RPMI7951 (cell line): ENCODE measurements around the gene GRK4. TPM values are rescaled to one million over a fixed set of nuclear protein-coding genes. Genes with fewer than 3 reads are reported as not detected.
"Not testable (repeated sequence)": the region's sequence is repeated elsewhere in the genome, so short reads cannot be mapped to it uniquely, and the experiment has no call there.

Experiments
- DNase-seq: peaks from one replicate; pipeline ENCODE4 v3.0.0-alpha.2; 2012; ENCODE audit warnings: low read depth
- total RNA-seq: library from RNA; depleted of rRNA; stranded (reverse); fragments of >200 nt; shearing (Covaris generic); gene quantifications from 2 replicates; pipeline ENCODE4 v1.2.3, GENCODE V29; 2014; rRNA removed

The GRK4 gene
- total RNA-seq: 3.1 and 3.6 TPM in 2 replicates

DNA sequence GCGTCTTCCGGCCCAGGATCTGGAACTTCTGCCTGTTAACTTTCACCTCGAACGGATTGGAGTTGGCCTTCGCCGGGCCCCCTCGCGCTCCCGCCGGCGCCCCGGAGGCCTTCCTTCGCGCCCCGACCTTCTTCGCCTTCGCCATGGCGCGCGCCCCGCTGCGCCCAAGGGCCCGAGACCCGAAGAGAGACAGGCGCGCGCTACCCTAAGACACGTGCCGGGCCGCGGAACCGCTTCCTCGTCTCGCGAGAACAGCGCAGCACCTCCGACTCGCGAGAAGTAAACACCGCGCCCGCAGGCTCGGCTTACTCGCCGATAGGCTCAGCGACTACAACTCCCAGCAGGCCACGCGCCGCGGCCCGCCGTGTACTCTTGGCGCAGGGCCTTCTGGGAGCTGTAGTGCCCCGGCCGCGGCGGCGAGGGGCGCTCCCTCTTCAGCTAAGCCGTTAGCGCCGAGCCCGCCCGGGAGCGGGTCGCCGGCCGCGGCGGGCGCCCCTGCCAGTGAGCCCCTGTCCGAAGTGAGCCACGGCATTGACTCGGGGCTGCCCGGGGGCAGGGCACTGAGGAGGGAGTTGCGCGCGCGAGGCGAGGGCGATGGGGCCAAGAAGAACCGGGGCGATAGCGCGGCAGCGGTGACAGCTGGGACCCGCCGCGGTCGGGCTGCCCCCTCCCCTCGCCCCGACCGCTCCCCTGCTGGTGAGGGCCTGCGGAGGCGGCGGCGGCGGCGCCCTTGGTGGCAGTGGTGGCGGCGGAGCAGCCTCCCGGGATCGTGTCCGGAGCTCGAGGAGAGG, at the start of gene GRK4, which contains the start of gene NOP14:
TSS of gene GRK4 (plus strand) at position 397 of the 791 bp plus-strand sequence. CDS start 500 bp downstream, outside the sequence.
TSS of gene NOP14 (minus strand) at position 232 of the 791 bp plus-strand sequence. CDS start at position 145, 87 bp downstream.
- DNase-seq: peak; percentile 96

DNA sequence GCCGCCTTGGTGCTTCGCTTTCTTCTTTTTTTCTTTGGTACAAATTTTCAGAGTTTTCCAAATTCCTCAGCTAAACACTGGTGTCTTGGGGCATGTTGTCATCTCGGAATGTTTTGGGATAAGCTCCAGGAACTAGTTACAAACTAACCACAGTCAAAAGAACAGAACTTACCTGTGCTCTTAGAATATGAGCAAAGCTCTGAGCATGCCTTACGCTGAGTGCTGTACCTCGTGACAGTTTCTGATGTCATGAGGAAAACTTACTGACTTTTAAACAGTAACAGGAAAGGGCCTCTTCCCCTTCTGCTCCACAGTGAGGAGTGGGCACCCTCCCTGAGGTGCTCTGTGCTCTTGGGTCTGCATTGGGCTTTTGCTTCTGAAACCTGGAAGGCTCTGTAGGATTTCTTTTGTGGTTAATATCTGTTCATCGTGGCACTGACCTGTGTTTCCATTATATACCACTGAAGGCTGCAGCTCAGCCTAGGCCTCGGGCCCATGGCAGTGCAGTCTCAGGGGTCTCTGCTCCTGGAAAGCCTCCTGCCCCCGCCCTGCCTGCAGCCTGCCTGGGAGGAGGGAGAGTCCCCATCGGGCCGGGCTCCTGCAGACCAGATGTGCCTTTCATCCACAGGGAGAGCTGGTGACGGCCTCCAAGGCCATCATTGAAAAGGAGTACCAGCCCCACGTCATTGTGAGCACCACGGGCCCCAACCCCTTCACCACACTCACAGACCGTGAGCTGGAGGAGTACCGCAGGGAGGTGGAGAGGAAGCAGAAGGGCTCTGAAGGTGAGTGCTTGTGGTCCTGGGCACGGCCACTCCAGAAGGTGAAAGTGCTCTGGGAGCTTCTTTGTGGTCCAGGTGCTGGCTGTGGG, 48.9 kb upstream of the GRK4 start:
- DNase-seq: no peak

DNA sequence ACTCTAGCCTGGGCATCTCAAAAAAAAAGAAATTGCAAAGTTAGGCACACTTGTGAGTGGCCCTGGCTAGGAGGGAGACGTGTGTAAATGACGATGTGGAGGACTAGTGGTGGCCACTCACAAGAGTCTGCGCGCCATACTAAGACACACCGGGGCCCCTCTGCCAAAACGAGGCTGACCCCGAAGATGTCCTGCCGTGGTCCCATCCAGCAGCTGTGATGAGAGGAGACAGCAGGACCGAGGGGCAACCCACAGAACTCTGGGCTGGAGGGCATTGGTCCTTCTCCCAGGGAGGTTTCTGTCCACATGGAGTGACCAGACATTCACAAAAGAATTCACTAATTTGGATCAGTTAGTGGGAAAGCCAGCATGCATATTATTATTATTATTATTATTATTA, 47.6 kb upstream of the GRK4 start:
- DNase-seq: no peak

DNA sequence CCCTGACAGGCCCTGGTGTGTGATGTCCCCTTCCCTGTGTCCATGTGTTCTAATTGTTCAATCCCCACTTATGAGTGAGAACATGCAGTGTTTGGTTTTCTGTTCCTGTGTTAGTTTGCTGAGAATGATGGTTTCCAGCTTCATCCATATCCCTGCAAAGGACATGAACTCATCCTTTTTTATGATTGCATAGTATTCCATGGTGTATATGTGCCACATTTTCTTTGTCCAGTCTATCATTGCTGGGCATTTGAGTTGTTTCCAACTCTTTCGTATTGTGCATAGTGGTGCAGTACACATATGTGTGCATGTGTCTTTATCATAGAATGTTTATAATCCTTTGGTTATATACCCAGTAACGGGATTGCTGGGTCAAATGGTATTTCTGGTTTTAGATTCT, 46.7 kb upstream of the GRK4 start:
- not testable (repeated sequence) for DNase-seq

DNA sequence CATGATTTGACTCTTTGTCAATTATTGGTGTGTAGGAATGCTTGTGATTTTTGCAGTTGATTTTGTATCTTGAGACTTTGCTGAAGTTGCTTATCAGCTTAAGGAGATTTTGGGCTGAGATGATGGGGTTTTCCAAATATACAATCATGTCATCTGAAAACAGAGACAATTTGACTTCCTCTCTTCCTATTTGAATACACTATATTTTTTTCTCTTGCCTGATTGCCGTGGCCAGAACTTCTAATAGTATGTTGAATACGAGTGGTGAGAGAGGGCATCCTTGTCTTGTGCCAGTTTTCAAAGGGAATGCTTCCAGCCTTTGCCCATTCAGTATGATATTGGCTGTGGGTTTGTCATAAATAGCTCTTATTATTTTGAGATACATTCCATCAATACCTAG, 45.1 kb upstream of the GRK4 start:
- not testable (repeated sequence) for DNase-seq

DNA sequence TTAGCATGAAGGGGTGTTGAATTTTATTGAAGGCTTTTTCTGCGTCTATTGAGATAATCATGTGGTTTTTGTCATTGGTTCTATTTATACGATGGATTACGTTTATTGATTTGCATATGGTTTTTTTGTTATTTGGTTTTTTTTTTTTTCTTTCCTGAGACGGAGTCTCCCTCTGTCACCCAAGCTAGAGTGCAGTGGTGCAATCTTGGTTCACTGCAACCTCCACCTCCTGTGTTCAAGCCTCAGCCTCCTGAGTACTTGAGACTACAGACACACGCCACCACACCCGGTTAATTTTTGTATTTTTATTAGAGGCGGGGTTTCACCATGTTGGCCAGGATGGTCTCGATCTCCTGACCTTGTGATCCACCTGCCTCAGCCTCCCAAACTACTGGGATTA, 44.7 kb upstream of the GRK4 start:
- not testable (repeated sequence) for DNase-seq

DNA sequence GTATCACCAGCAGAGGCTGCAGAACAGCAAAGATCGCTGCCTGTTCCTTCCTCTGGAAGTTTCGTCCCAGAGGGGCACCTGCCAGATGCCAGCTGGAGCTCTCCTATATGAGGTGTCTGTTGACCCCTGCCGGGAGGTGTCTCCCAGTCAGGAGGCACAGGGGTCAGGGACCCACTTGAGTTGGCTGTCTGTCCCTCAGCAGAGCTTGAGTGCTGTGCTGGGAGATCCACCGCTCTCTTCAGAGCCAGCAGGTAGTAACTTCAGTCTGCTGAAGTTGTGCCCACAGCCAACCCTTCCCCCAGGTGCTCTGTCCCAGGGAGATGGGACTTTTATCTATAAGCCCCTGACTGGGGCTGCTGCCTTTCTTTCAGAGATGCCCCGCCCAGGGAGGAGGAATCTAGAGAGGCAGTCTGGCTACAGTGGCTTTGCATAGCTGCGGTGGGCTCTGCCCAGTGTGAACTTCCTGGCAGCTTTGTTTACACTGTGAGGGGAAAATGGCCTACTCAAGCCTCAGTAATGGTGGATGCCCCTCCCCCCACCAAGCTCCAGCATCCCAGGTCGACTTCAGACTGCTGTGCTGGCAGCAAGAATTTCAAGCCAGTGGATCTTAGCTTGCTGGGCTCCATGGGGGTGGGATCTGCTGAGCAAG, 40.8 kb upstream of the GRK4 start:
- not testable (repeated sequence) for DNase-seq

DNA sequence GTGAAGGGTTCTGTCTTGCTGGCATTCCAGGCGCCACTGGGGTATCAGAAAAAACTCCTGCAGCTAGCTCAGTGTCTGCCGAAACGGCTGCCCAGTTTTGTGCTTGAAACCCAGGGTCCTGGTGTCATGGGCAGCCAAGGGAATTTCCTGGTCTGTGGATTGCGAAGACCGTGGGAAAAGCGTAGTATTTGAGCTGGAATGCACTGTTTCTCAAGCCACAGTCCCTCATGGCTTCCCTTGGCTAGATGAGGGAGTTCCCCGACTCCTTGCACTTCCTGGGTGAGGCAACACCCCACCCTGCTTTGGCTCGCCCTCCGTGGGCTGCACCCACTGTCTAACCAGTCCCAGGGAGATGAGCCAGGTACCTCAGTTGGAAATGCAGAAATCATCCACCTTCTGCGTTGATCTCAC, 40.2 kb upstream of the GRK4 start:
- no peak for DNase-seq

DNA sequence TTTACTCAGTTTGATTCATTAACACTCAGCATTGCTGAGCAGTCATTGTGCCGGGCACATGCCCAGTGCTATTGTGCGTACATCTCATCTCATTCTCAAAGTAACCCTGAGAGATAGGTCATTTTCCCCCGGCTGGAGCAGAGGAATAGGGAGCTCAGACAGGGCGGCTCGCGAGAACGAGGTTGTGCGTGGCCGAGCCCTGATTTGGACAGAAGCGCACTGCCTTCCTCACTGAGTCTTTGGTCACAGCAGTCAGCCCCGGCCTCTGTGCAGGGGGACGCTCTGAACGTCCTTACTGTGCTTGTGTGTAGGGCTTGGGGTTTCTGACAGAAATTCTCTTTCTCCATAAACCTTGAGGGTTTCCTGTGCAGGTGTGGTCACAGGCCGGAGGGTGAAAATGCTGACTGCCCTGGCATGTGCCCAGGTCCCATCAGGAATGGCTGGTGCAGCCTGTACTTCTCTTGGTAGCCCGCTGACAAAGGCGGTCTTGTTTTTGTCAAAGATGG, 39.6 kb upstream of the GRK4 start:
- DNase-seq: no peak

DNA sequence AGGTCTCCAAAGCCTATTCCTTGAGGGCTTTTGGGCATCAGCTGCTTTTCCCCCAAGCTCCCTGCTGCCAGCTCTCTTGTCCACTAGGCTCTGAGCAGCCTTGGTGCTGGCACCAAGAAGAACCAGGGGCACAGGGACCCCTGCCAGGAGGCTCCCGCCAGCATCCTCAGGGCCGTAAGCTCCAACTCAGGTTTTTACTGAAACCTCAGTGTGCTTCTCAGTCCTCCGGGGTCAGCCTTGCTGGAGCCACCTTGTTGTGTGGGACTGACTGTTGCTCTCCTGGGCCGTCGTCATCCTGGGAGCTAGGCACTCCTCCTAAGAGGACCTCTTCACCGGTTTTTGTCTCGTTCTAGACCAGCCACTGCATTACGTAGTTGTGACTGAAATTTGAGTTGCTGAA, 39.1 kb upstream of the GRK4 start:
- no peak for DNase-seq

DNA sequence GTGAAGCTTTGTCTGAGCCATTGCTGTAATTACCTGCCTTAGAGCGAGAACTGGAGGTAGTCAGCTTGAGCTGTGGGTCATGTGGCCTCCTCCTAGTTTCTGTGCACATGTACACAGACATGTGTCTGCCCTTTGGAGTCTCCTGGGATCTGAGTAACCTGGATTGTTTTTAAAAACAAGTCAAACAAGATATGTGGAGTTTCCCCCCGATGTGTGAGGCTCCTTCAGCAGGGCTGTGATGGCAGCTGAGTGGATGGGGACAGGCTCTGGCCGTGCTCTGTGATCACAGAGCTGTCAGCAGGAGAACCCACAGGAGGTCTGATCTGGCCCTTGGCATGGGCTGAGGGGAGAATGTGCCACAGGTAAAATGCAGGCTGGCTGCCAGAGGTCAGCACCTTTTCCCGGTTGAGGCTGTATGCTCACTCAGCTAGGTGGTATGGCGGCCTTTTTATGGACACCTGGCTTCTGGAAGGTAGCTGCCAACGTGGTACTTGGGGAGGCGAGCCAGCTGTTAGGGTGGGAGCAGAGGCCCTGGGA, 38.5 kb upstream of the GRK4 start:
- DNase-seq: no peak

DNA sequence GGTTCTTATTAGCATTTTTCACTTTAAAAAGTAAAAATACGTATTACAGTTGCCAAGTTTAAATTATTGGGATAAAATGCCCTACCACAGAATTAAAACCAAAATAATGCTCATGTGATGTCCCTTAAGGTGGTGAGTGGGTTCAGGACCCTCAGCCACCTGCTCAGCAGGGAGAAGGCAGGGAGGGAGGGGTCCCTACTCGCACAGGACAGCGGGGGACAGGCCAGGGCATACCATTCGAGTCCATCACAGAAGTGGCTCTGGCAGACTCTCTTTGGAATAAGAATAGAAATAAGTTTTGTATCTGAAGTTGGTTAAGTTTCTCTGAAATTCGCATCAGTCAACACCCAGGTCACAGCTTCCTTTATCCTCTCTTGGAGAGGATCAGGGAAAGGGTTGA, 37.9 kb upstream of the GRK4 start:
- DNase-seq: no peak

DNA sequence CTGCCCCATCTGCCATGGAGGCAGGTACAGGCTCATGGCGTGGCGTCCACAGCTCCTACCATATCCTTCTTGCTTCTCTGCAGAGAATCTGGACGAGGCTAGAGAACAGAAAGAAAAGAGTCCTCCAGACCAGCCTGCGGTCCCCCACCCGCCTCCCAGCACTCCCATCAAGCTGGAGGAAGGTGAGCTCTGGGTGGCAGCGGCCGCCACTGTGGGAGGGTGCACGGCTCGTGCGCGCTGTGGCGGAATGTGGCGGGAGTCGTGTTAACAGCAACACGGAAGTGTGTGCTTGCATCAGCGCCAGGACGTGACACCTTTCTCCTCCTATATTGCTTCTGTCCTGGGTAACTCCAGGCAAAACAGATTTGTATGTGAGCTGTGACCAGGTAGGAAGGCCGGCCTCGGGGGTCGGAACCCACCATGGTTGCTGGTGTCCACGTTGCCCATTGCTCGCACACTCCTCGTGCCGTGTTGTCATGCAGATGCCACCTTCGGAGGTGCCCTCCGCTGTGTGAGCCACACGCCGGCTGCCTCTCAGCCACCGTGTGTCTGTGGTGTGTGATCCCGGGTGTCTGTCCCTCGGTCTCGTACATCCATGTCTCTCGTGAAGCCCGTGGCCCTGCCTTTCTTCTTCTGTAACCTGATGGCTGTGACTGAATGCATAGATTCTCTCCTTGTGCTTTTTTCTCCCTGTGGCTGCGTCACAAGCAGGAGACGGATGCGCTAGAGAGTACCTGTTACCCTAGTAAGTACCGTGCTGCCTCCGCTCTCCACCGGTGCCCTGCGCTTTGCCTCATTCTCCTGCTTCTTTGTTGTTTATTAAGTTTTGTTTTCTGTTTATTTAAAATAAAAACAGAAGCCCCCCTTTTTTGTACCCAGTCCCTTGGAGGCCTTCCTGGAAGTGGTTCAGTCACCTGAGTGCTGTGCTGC, 37.2 kb upstream of the GRK4 start:
- DNase-seq: no peak

DNA sequence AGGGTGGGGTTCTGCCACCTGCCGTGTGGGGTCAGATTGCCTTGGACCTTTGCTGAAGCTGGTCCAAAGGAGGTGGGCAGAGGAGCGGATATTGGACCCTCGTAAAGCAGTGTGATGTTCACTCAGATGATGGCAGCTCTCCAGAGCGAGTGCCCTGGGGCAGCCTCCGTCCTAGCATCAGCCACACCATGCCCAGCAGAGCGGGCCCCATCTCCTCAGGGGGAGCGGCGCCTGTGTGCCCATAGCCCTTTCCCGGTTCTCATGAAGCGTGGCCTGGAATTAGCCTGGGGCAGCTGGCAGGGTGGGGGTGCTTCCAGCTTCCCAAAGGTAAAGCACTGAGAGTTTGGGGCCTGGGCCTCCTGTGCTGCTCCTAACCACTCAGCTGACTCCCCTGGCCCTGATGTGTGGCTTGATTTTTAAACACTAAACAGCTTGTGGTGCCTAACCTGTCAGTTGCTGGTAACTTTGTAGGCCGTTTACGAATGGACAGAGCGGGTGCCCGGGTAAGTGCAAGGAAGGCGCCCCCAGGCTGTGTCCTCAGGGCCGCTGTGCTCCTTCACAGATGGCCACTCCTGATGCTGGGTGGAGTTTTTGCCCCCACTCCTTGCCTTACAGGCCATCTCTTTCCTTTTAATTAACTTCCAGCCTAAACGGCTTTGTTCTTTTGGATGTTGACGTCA, 36.2 kb upstream of the GRK4 start:
- no peak for DNase-seq

DNA sequence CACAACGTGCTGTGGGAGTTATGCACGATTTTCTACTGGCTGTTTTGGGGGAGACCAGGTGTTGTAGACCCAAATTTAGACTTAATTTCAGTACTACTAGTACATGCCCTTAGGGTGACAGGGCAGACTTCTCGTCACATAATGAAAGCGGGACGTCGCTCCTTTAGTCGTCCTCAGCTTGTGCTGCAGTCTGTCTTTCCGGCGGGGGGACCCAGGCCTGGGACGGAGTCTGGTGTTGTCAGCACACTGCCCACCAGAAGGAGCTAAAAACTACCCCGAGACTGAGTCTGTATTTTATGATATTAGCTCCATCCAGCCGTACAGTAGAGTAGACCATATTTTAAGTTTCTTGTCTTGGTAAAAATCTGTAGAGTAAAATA, 35.7 kb upstream of the GRK4 start:
- DNase-seq: no peak

DNA sequence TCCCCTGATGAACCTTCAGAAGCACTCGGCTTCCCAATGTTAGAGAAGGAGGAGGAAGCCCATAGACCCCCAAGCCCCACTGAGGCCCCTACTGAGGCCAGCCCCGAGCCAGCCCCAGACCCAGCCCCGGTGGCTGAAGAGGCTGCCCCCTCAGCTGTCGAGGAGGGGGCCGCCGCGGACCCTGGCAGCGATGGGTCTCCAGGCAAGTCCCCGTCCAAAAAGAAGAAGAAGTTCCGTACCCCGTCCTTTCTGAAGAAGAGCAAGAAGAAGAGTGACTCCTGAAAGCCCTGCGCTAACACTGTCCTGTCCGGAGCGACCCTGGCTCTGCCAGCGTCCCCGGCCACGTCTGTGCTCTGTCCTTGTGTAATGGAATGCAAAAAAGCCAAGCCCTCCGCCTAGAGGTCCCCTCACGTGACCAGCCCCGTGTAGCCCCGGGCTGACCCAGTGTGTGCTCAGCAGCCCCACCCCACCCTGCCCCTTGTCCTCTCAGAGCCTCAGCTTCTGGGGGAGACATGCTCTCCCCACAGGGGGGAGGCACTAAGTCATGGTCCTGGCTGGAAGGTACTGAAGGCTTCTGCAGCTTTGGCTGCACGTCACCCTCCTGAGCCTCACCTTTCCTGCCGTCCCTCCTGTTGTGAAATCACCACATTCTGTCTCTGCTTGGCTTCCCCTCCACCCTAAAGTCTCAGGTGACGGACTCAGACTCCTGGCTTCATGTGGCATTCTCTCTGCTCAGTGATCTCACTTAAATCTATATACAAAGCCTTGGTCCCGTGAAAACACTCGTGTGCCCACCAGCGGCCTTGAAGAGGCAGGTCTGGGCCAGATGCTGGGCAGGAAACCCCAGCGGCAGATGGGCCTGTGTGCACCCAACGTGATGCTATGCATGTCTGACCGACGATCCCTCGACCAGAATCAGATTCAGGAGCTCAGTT, 34.9 kb upstream of the GRK4 start:
- DNase-seq: no peak

DNA sequence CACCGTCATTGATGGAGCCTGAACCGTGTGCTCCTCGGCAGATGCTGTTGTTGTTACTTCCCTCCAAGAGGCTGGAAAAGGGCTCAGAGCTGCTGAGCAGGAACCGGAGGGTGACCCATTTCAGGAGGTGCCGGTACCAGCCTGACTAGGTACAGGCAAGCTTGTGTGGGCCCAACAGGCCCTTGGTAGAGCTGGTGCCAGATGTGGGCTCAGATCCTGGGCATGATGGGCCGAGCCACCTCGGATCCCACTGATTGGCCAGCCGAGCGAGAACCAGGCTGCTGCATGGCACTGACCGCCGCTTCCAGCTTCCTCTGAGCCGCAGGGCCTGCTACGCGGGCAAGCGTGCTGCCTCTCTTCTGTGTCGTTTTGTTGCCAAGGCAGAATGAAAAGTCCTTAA, 33.9 kb upstream of the GRK4 start:
- no peak for DNase-seq

DNA sequence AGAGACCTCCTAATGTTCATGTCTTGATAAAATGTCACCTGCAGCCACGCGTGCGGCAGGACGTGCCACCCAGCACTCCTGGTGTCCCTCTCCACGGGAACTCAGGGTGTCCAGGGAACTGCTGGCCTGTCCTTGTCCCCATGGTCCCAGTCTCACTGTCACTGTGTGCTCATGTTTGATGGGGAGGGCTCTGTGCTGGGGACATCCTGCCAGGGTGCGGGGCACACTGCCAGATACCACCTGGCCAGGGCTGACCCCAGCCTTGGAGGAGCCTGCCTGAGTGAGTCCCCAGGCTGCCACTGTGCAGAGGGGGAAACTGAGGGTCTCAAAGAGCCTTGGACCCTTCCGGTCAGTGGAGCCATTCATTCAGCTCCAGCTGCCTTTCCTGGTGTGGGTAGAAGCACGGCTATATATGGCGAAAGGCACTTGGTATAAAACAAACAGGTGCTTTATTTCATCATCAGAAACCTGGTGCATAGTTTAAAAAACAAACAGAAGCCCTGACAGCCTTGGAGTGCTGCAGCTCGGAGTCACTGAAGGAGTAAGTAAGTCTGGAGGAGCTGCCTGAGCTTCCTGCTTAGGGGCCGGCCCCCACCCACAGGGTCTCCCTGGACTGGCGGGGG, 33.1 kb upstream of the GRK4 start:
- DNase-seq: no peak
